ENCODE results near the gene A3GALT2.

Gene A3GALT2

DNA sequence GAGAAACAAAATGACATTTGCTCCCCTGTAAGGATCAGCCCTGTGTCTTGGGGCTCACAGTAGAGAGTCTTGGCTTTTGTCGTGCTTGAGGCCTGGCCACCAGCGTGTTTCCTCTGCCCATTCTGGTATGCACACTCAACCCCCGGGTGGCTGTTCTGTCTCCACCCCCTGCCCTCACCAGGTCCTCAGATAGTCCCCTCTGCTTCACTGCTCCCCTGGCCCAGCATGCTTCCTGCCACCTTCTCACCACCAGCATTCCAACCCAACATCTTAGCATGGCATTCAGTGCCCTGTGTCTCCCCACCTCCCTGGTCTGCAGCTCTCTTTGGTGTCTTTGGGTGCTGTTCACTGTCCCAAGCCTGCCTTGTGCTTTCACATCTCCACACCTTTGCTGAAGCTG lies 48.4 kb downstream of the A3GALT2 start:
- no peak for DNase-seq (ENCODE audit: low spot score)

DNA sequence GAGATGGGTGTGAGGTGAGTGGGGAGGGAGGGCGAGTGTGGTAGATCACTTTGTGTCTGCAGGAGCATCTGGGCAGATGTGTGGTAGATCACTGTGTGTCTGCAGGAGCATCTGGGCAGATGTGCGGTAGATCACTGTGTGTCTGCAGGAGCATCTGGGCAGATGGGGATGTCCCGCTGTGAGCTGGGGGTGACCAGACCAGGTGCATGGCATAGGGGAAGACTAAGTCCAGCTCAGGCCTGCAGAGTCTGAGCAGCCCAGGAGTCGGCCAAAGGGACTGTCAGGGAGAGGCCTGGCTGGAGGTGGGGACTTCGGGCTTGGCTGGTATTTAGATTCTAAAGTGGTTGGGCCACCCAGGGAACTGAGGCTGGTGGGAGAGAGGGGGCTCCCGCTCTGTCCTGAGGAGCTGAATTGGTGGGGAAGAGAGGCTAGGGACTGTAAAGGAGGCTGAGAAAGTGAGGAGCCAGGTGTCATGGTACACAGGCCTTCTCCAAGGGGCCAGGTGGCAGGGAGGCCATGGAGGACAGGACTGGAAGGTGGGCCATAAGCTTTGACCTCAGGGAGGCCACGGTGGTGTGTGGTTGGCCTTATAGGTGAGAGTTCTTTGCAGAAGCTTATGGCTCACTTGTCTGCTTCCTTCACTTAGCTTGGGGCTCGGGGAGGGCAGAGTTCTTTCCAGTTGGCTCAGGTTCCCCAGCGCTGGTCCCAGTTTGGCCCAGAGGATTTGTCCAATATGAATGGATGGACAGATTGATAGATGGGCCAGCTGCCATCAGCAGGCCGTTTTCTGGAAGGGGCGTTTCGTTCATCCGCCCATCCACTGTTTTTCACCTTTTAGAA lies 49.0 kb downstream of the A3GALT2 start:
- DNase-seq (ENCODE audit: low spot score), result no peak

DNA sequence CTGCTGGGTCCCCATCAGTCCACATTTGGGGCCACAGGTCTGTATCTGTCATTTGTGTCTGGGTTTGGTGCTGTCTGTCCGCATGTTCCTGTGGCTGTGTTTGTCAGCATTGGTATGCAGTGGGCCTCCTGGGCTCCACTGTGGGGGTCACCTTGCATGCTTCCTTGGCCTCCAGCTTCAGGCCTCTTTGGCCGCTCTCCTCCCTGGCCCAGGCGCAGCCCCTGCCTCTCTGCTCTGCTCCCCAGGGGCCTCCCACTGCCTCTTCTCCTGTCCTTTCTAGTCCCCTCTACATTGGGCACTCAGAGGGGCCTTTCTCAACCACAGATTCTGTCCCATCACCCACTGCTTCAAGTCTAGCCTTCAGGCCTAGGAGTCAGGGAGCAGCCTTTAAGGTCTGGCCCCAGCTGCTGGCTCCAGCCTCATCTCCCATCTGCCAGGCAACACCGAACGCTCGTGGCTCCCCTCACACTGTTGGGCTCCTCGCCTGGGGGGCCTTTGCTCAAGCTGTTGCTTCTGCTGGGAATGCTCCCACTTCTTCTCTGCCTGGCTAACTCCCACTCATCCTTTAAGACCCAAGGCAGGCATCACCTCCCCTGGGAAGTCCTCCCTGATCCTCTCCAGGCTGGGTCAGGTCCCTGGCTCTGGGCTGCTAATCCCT lies 50.0 kb downstream of the A3GALT2 start:
- no peak for DNase-seq (ENCODE audit: low spot score)

DNA sequence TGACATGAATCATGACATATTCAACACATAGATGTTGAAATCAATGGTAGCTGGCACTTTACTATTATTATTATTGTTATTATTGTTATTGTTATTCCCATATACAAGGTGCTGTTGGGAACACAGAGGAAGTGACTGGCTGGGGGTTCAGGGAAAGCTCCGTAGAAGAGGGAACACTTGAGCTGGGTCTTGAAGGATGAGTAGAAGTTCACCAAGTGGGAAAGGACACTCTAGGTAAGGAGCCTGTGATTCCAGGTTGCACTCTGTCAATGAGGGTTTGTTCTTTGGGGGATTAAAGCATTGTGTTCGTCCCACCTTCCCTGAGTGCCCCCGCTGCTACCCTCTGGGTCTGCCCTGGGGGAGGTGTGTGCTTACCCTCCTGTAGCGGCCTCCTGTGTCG lies 50.5 kb downstream of the A3GALT2 start:
- no peak for DNase-seq (ENCODE audit: low spot score)

DNA sequence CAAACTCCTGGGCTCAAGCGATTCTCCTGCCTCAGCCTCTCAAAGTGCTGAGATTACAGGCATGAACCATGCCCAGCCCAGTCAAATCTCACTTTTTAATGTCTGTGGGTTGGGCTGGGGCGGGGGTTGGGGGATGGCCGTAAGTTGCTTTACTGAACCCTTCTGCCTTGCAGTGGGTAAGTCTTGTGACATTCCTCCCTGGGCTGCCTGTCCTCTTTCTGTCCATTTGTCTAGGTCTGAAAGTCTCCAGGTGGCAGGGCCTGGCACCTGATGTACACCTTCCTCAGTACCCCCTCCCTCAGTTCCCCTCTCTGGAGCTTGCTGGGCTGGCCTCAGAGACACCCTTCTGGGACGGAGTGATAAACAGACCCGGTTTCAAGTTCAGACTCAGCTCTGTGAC lies 51.3 kb downstream of the A3GALT2 start:
- DNase-seq (ENCODE audit: low spot score), result no peak

DNA sequence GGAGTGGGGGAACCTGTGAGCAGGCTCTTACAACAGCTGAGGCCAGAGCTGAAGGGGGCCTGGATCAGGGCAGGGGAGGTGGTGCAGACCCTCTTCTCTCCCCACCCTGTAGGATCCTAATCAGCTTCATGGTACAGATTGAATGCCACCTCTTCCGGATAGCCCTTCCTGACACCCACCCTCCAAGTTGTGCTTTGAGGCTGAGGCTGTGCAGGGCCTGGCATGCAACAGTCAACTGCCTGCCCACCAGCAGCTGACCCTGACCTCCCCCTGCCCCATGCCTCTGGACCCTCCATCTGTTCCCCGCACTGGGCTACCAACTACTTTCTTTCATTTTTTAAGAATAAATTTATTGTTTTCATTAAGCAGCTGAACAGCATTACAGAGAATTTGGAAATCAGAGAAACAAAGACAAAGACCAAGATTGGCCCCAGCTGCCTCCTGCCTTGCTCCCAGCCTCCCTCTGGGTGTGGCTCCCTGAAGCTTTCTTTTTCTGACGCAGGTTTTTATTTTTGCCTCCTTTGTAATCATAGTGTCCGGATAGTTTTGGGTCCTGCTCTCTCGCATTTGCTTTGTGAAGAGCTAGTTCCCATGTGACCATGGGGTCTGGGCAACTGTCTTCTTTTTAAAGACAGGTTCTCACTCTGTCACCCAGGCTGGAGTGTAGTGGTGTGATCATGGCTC lies 51.8 kb downstream of the A3GALT2 start:
- DNase-seq (ENCODE audit: low spot score), result peak; percentile 66

DNA sequence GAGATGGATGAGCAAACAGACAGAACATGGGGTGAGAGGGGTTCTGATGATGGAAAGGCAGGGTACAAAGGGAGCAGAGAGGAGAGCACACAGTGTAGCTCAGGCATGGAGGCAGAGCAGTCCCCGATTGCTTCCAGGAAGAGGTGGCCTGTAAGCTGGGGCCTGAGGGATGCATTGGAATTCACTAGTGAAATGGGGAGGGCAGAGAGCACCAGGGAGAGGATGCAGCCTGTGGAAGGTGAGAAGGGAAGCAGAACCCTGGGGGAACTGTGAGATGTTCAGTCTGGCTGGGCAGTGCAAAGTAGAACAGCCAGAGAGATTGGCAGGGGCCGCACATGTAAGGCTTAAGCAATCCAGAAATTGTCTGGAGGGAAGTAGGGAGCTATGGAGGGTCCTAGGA lies 52.4 kb downstream of the A3GALT2 start:
- DNase-seq (ENCODE audit: low spot score), result no peak

DNA sequence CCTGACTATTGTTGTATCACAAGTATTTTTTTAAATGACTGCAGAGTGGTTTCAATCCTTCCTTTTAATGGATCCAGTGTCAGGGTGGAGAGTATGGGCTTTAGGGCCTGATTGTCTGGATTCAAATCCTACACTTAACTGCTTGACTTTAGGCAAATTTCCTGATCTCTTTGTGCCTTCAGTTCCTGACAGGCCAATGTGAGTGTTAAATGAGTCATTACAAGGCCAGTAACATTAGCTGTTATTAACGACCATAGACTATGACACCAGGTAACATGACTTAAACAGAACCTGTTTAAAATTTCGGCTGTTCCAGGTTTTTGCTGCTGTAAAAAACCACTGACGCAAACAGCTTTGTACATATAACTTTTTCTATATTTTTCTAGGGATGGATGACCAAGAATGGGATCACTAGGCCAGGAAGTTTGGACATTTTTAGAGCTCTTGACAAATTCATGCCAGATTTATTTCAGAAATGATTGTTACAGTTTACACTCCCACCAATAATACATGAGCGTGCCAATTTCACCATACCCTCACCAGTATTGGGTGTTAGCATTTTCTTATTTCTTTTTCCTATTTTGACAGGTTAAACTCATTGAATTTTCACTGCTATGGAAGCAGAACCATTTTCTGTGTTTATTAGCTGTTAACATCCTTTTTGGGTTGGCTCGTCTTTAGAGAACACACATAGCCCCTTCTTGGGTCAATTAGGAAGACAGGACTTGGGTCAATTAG lies 53.3 kb downstream of the A3GALT2 start:
- DNase-seq (ENCODE audit: low spot score), result no peak

DNA sequence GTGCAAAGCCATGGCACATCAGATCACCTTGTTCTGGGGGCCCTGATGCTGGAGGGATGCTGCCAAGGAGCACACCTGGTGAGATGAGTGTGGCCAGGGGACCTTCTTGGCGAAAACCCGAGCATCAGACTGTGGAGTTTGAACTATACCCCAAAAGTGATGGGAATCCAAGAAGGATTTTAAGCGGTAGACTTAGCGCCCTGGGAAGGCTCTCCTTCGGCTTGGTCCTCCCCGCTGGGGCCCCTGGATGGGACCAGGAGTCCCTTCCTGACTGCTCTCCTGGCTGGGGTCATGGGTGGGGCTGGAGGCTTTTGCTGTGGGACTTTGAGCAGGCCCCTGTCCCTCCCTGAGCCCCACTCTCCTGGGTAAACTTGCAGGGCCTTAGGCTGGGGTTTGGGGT lies 54.1 kb downstream of the A3GALT2 start:
- no peak for DNase-seq (ENCODE audit: low spot score)

DNA sequence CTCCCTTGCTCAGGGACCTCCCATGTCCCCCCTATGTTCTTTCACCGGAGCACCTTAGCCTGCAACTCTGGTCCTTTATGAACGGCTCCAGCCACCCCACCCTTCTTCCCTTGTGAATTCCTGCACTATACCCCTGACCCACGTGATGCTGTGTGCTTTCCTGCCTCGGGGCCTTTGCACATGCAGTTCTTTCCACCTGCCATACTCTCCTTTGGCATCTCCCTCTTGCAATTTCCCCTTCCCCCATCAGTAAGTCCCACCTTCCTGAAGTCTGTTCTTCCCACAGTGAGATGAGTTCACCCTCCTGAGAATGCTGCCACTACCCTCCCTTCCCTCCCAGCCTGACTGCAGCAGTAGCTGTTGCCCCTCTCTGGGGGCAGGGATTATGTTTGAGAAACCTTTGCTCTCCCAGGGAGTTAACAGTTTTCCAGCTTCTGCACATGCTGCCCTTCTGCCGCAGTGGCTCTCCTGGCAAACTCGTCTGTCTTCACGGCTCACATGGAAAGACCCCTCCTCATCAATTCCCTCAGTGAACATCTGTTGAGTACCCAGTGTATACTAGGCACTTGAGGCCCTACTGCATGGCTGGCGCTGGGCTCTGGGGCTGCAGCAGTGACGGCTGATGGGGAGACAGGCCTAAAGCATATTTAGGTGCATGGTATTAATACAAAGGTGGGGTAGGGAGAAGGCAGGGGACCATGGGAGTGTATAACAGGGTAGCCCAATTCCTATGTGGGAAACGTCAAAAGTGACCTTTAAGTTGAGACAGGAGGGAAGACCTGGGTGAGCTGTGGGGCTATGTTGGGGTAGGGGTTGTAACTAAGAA lies 54.9 kb downstream of the A3GALT2 start:
- no peak for DNase-seq (ENCODE audit: low spot score)

DNA sequence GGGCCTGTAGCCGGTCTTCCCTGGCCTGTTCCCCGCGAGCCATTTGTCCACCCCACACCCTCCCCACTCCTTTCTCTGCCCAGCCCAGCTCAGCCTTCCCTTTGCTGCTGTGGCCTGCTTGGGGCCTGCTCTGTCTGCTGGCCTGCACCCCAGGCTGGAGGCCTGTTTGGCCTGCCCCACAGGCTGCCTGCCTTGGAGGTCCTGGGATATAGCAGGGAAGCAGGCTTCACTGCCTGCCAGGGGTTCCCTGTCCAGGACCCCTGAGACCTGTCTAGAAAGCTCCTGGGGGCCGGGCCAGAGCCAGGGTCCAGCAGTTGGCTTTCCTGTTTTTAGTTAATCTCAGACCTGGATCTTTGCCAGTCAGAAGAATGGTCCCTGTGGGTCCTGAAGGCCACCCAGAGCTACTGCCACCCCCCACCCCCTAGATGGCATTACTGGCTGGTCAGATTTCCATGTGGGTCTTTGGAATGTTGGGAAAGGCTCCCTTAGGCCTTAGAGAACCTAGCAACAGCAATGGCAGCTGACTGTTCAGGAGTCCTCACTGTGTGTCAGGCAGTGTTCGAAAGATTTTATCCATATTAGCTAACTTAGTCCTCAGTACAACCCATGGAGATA lies 56.9 kb downstream of the A3GALT2 start:
- DNase-seq (ENCODE audit: low spot score), result no peak

DNA sequence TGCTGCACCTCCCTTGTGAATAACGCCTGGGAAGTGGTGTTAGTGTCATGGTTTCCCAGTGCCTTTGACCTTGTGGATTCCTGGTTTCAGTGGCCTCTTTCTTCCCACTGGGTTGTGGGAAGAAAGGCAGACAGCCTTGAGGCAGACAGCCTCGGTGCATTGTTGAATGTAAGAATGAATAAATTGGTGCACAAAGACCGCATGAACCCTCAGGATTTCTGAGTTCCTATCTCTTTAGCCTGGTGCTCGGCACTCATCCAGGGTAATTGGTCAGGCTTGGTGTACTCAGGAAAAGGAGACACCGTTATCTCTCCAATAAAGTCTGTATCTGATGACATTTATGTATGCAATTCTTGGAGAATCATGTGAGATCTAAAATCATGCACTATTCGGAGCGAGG lies 59.6 kb downstream of the A3GALT2 start:
- DNase-seq (ENCODE audit: low spot score), result no peak

DNA sequence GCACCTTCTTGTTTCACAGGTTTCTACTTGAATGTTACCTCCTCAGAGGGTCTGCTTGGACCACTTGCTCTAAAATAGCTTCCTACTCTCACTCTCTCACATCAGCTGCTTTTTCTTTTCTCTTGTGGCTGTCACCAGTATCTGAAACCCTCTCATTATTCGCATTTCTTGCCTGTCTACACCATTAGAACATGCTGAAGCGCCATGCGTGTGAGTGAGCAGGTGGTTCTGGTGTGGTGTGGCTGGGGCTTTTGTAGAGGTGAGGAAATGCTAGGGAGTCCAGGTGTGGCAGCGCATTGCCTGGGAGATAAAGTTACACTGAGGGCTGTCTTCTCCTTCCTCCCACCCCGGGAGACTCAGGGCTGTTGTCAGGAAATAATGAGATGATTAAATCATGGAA lies 60.5 kb downstream of the A3GALT2 start:
- no peak for DNase-seq (ENCODE audit: low spot score)

DNA sequence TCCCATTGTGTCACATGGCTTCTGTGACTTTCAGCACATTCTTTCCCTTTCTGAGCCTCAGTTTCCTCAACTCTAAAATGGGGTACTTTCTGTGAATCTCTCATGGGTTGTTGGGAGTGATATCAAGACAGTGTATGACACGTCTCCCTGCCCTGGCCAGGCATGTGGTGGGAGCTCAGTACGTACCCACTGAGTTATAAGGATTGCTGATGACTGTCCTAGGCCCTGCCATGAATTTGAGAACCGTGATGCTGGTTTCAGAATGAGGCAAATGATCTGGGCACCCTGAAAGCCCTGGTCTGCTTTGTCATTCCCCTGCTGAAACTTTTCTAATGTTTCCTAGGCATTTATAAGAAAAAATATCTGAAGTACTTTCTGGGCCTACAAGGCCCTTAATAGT lies 61.0 kb downstream of the A3GALT2 start:
- no peak for DNase-seq (ENCODE audit: low spot score)

DNA sequence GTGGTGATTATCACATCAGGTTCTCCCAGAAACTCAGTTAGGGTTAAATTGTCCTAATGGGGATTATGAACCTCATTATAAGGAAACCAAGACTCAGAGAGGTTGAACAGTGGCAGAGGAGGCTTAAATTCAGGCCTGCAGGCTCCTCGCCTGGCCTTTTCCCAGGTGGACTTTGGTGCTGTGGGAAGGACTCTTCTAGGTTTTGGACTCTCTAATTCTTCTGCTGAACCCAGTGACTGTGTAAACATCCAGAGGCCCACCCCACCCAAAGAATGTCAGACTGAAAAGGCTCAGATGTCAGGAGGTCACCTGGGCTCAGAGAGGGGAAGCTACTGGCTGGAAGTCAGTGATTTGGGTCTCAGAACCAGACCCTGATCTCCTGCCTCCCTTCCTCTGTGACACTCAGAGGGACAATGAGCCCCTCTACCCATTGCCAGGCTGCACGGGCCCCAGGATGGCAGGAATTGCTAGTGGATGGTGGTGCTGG lies 62.1 kb downstream of the A3GALT2 start:
- no peak for DNase-seq (ENCODE audit: low spot score)

DNA sequence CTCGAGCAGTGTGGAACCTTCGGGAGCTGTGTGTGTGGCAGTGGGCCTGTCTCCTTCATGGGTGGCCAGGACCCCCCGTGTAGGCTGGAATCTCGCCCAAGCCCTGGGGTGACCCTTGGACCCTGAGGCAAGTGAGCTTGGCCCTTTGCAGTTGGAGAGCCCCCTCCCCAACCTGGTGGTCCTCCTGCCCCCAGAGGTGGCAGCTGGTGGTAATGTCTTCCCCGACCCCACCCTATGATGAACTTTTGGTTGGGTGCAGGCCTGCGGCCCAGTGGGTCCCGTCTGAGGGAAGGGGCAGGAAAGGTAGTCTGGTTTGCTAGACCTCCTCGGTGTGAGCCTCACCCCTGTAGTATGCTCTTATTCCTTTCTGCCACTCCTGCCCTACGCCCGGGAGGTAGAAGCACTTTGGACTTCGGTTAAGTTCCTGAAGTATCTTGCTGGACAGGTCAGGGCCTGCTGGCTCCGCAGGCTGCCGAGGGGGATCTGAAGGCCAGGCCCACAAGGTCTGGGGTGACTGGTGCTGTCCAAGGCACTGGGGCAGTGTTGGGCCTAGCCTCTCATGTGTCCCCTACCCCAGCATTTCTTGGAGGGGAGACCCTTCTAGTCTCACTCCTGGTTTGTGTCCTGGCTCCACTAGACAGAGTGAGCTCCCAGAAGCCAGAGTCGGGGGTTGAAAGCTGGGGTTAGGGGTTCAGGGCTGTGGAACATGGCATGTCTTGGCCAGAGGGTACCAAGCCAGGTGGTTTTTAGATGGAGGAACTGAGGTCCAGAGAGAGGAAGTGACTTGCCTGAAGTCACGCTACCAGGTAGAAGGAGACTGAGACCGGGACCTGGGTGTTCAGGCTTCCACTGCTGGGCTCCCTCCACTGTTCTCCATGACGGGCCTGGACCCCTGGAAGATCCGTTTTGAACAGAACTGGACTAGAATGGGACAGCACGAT lies 62.9 kb downstream of the A3GALT2 start:
- DNase-seq (ENCODE audit: low spot score), result no peak

DNA sequence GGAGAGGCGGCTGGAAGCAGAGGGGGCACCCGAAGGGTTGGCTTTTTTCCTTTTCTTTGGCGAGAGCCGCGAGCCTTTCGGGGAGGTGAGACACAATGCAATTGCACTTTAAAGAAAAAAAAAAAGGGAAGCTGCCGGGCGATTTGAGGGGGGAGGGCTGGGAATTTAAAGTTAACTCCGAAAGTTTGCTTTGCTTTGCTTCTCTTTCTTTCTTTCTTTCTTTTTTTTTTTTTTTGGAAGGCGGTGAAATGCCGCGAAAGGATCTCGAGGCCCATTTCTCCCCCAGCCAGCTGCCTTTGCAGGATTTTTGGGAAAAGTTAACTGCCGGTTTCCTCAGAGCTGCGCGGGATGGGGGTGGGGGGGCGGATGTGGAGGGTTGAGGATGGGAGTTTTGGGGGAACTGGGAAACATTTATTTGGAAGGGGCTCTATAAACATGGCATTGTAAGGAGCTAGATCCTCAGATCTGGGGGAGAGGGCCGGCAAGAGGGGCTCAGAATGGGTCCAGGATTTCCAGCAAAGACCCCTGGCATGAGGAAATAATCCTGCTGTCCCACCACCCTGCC lies 63.6 kb downstream of the A3GALT2 start:
- DNase-seq (ENCODE audit: low spot score), result peak; percentile 44
